Ramos (cell line): ENCODE results near the gene RUVBL1.

ENCODE experiments used
- in situ Hi-C: fragments of 300-500 bp; cut with MboI; formaldehyde crosslinking; loops from one replicate; pipeline ENCODE4 v1.14.3; 2022; ENCODE audit warnings: low sequenced_read_pairs; ENCODE audit not compliant: unreplicated experiment

RUVBL1 gene

GRCh38 chr3:128143496-128143895 is 19.9 kb upstream of the RUVBL1 start:
- in situ Hi-C loops: no loop called here

GRCh38 chr3:128133273-128133883 is 9.8 kb upstream of the RUVBL1 start:
- in situ Hi-C loops: loop anchor here (10.0 kb wide), 1 partner anchor 49 kb away; no protein-coding TSS in a partner anchor

- in situ Hi-C loops: loop anchor here (10.0 kb wide), 1 partner anchor 47 kb away; no protein-coding TSS in a partner anchor
These were observed 8.5 kb upstream of the RUVBL1 start for GRCh38 chr3:128131897-128132646.

GRCh38 chr3:128128251-128128650 is 4.6 kb upstream of the RUVBL1 start:
- in situ Hi-C loops: no loop called here

- in situ Hi-C loops: no loop called here
These were observed 3.6 kb upstream of the RUVBL1 start for GRCh38 chr3:128127236-128127635.

GRCh38 chr3:128123156-128123537 is 465 bp downstream of the RUVBL1 start:
- in situ Hi-C loops: no loop called here

GRCh38 chr3:128122013-128122412 is 1.6 kb downstream of the RUVBL1 start:
- in situ Hi-C loops: no loop called here

GRCh38 chr3:128113817-128114794 is 9.5 kb downstream of the RUVBL1 start:
- in situ Hi-C loops: no loop called here

GRCh38 chr3:128112357-128112968 is 11.1 kb downstream of the RUVBL1 start:
- in situ Hi-C loops: no loop called here

- in situ Hi-C loops: no loop called here
These were observed 12.5 kb downstream of the RUVBL1 start for GRCh38 chr3:128111147-128111546.

GRCh38 chr3:128107834-128108233 is 15.8 kb downstream of the RUVBL1 start:
- in situ Hi-C loops: no loop called here

GRCh38 chr3:128103136-128103676 is 20.4 kb downstream of the RUVBL1 start:
- in situ Hi-C loops: no loop called here

GRCh38 chr3:128100638-128101037 is 23.0 kb downstream of the RUVBL1 start:
- in situ Hi-C loops: no loop called here

GRCh38 chr3:128100161-128100560 is 23.5 kb downstream of the RUVBL1 start:
- in situ Hi-C loops: no loop called here

- in situ Hi-C loops: loop anchor here (25.0 kb wide), 2 partner anchors 414 to 514 kb away; no protein-coding TSS in a partner anchor
These were observed 25.4 kb downstream of the RUVBL1 start for GRCh38 chr3:128098234-128098633.

GRCh38 chr3:128095222-128095703 is 28.3 kb downstream of the RUVBL1 start:
- in situ Hi-C loops: loop anchor here (25.0 kb wide), 2 partner anchors 417 to 517 kb away; no protein-coding TSS in a partner anchor

- in situ Hi-C loops: loop anchor here (25.0 kb wide), 2 partner anchors 418 to 518 kb away; no protein-coding TSS in a partner anchor
These were observed 29.1 kb downstream of the RUVBL1 start for GRCh38 chr3:128094295-128095151.

- in situ Hi-C loops: loop anchor here (25.0 kb wide), 2 partner anchors 421 to 521 kb away; no protein-coding TSS in a partner anchor
These were observed 32.0 kb downstream of the RUVBL1 start for GRCh38 chr3:128091586-128091985.
